ENCODE measurements around the gene KAT8. TPM values are rescaled to one million over a fixed set of nuclear protein-coding genes. Genes with fewer than 3 reads are reported as not detected.

The KAT8 gene
- total and polyA plus RNA-seq, 4 donors = 38.1 to 81.9 (median 62.2) TPM

- Histone ChIP-seq H3K9me3 (ENCODE audit: control insufficient read depth, insufficient read depth, low read length) (no peaks in the 10 kb centered on the region), H3K27me3 (ENCODE audit: control insufficient read depth, insufficient read depth, low read length) (no peaks in the 10 kb centered on the region), H3K4me1 (ENCODE audit: control insufficient read depth, insufficient read depth, low read length) (peaks cover 32% of the 10 kb centered on the region), H3K4me3 (ENCODE audit: low read depth, low read length) (no peak overlapping the region), H3K27ac (ENCODE audit: low read depth, low read length) (no peak overlapping the region), H3K36me3 (ENCODE audit: control insufficient read depth, insufficient read depth, low read length) (peaks cover 72% of the 10 kb centered on the region)
- 93% methylated on average over 30 of the region's 30 CpGs for WGBS (ENCODE audit: insufficient coverage)
- DNase-seq (ENCODE audit: low read depth in 4 of 6, low spot score in 6 of 6) = no peak
These were observed 39.7 kb upstream of the KAT8 start for GRCh38 chr16:31077592-31078396.

- H3K4me3 ChIP-seq (ENCODE audit: low read depth, low read length) = no peak overlapping the region
- peaks cover 82% of the 10 kb centered on the region for H3K36me3 ChIP-seq (ENCODE audit: control insufficient read depth, insufficient read depth, low read length)
- H3K27ac ChIP-seq (ENCODE audit: low read depth, low read length) = no peak overlapping the region
- DNase-seq (ENCODE audit: low read depth in 4 of 6, low spot score in 6 of 6) = no peak
- no peaks in the 10 kb centered on the region for H3K9me3 ChIP-seq (ENCODE audit: control insufficient read depth, insufficient read depth, low read length)
- no peaks in the 10 kb centered on the region for H3K27me3 ChIP-seq (ENCODE audit: control insufficient read depth, insufficient read depth, low read length)
- whole genome bisulfite sequencing (ENCODE audit: insufficient coverage) = 94% methylated on average over 15 of the region's 15 CpGs
- H3K4me1 ChIP-seq (ENCODE audit: control insufficient read depth, insufficient read depth, low read length) = peaks cover 29% of the 10 kb centered on the region
These were observed 38.7 kb upstream of the KAT8 start for GRCh38 chr16:31078597-31079341.

- DNase-seq (ENCODE audit: low read depth in 4 of 6, low spot score in 6 of 6) = no peak
- Histone ChIP-seq H3K4me3 (ENCODE audit: low read depth, low read length) (no peak overlapping the region), H3K27me3 (ENCODE audit: control insufficient read depth, insufficient read depth, low read length) (no peaks in the 10 kb centered on the region), H3K27ac (ENCODE audit: low read depth, low read length) (no peak overlapping the region), H3K9me3 (ENCODE audit: control insufficient read depth, insufficient read depth, low read length) (no peaks in the 10 kb centered on the region), H3K36me3 (ENCODE audit: control insufficient read depth, insufficient read depth, low read length) (peaks cover 88% of the 10 kb centered on the region), H3K4me1 (ENCODE audit: control insufficient read depth, insufficient read depth, low read length) (peaks cover 27% of the 10 kb centered on the region)
- 86% methylated on average over 13 of the region's 13 CpGs for WGBS (ENCODE audit: insufficient coverage)
These were observed 38.0 kb upstream of the KAT8 start for GRCh38 chr16:31079342-31079944.

- H3K4me3 ChIP-seq (ENCODE audit: low read depth, low read length) = no peak overlapping the region
- no peak overlapping the region for H3K27ac ChIP-seq (ENCODE audit: low read depth, low read length)
- peaks cover 22% of the 10 kb centered on the region for H3K4me1 ChIP-seq (ENCODE audit: control insufficient read depth, insufficient read depth, low read length)
- no peaks in the 10 kb centered on the region for H3K27me3 ChIP-seq (ENCODE audit: control insufficient read depth, insufficient read depth, low read length)
- no peak for DNase-seq (ENCODE audit: low read depth in 4 of 6, low spot score in 6 of 6)
- H3K9me3 ChIP-seq (ENCODE audit: control insufficient read depth, insufficient read depth, low read length) = no peaks in the 10 kb centered on the region
- peaks cover 92% of the 10 kb centered on the region for H3K36me3 ChIP-seq (ENCODE audit: control insufficient read depth, insufficient read depth, low read length)
- WGBS (ENCODE audit: insufficient coverage) = 97% methylated on average over 40 of the region's 40 CpGs
These were observed 37.3 kb upstream of the KAT8 start for GRCh38 chr16:31080035-31080629.

GRCh38 chr16:31080756-31081419 is 36.6 kb upstream of the KAT8 start:
- 95% methylated on average over 13 of the region's 13 CpGs for WGBS (ENCODE audit: insufficient coverage)
- no peaks in the 10 kb centered on the region for H3K27me3 ChIP-seq (ENCODE audit: control insufficient read depth, insufficient read depth, low read length)
- no peak for DNase-seq (ENCODE audit: low read depth in 4 of 6, low spot score in 6 of 6)
- H3K9me3 ChIP-seq (ENCODE audit: control insufficient read depth, insufficient read depth, low read length) = no peaks in the 10 kb centered on the region
- peaks cover 100% of the 10 kb centered on the region for H3K36me3 ChIP-seq (ENCODE audit: control insufficient read depth, insufficient read depth, low read length)
- H3K4me1 ChIP-seq (ENCODE audit: control insufficient read depth, insufficient read depth, low read length) = peaks cover 18% of the 10 kb centered on the region
- no peak overlapping the region for H3K27ac ChIP-seq (ENCODE audit: low read depth, low read length)
- no peak overlapping the region for H3K4me3 ChIP-seq (ENCODE audit: low read depth, low read length)

GRCh38 chr16:31081428-31082351 is 35.8 kb upstream of the KAT8 start:
- Histone ChIP-seq H3K27ac (ENCODE audit: low read depth, low read length) (no peak overlapping the region), H3K36me3 (ENCODE audit: control insufficient read depth, insufficient read depth, low read length) (peaks cover 100% of the 10 kb centered on the region), H3K9me3 (ENCODE audit: control insufficient read depth, insufficient read depth, low read length) (no peaks in the 10 kb centered on the region), H3K4me3 (ENCODE audit: low read depth, low read length) (no peak overlapping the region), H3K27me3 (ENCODE audit: control insufficient read depth, insufficient read depth, low read length) (no peaks in the 10 kb centered on the region), H3K4me1 (ENCODE audit: control insufficient read depth, insufficient read depth, low read length) (peaks cover 22% of the 10 kb centered on the region)
- no peak for DNase-seq (ENCODE audit: low read depth in 4 of 6, low spot score in 6 of 6)
- 81% methylated on average over 24 of the region's 26 CpGs for WGBS (ENCODE audit: insufficient coverage)

- H3K27ac ChIP-seq (ENCODE audit: low read depth, low read length) = no peak overlapping the region
- no peaks in the 10 kb centered on the region for H3K27me3 ChIP-seq (ENCODE audit: control insufficient read depth, insufficient read depth, low read length)
- peaks cover 22% of the 10 kb centered on the region for H3K4me1 ChIP-seq (ENCODE audit: control insufficient read depth, insufficient read depth, low read length)
- no peaks in the 10 kb centered on the region for H3K9me3 ChIP-seq (ENCODE audit: control insufficient read depth, insufficient read depth, low read length)
- WGBS (ENCODE audit: insufficient coverage) = 74% methylated on average over 13 of the region's 14 CpGs
- no peak for DNase-seq (ENCODE audit: low read depth in 4 of 6, low spot score in 6 of 6)
- H3K4me3 ChIP-seq (ENCODE audit: low read depth, low read length) = no peak overlapping the region
- H3K36me3 ChIP-seq (ENCODE audit: control insufficient read depth, insufficient read depth, low read length) = peaks cover 100% of the 10 kb centered on the region
These were observed 35.0 kb upstream of the KAT8 start for GRCh38 chr16:31082368-31083045.

GRCh38 chr16:31083081-31083480 is 34.4 kb upstream of the KAT8 start:
- Histone ChIP-seq H3K4me3 (ENCODE audit: low read depth, low read length) (no peak overlapping the region), H3K27ac (ENCODE audit: low read depth, low read length) (no peak overlapping the region), H3K4me1 (ENCODE audit: control insufficient read depth, insufficient read depth, low read length) (peaks cover 22% of the 10 kb centered on the region)

More at GRCh38 chr16:31083081-31083480, 34.4 kb upstream of the KAT8 start:
- Histone ChIP-seq H3K36me3 (ENCODE audit: control insufficient read depth, insufficient read depth, low read length) (peaks cover 100% of the 10 kb centered on the region), H3K9me3 (ENCODE audit: control insufficient read depth, insufficient read depth, low read length) (no peaks in the 10 kb centered on the region), H3K27me3 (ENCODE audit: control insufficient read depth, insufficient read depth, low read length) (no peaks in the 10 kb centered on the region)
- no peak for DNase-seq (ENCODE audit: low read depth in 4 of 6, low spot score in 6 of 6)
- no CpG with 5 or more reads among the region's 9 CpGs for WGBS (ENCODE audit: insufficient coverage)

Data from spinal cord (tissue), 10 donors.